ENCODE measurements around the gene RMI2. TPM values are rescaled to one million over a fixed set of nuclear protein-coding genes. Genes with fewer than 3 reads are reported as not detected.

RMI2 gene
- polyA plus RNA-seq, 2 donors = 9.1 to 11.3 TPM

DNA sequence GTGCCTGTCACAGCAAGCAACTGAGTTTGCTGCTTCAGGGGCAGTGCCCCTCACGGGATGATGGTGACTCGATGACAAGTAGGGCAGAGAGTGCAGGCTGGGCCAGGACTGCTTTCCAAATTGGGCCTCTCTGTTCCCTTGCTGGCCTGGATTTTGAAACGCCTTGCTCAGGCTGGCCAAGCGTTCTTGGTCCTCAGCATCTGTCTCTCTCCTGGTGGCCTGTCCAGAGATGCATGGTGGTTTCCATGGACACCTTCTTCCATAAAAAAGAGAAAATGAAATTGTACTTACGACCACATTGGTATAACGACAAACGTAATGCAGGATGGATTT lies 44.7 kb upstream of the RMI2 start:
- peaks cover 0 to 5% of the 10 kb centered on the region in 2 donors for H3K4me1 ChIP-seq (ENCODE audit: control insufficient read depth in 2 of 2, insufficient read depth in 2 of 2, low read length in 1 of 2)
- H3K27me3 ChIP-seq (ENCODE audit: control insufficient read depth in 1 of 2, insufficient read depth in 2 of 2, low read length in 2 of 2) = no peaks in the 10 kb centered on the region
- WGBS, 2 donors = 85 to 87% methylated on average over 7 of the region's 7 CpGs
- H3K4me3 ChIP-seq (ENCODE audit: low read depth in 1 of 2, low read length in 2 of 2) = no peak overlapping the region
- no peaks in the 10 kb centered on the region for H3K9me3 ChIP-seq (ENCODE audit: control insufficient read depth in 2 of 2, insufficient read depth in 1 of 2, low read depth in 1 of 2, low read length in 1 of 2)
- no peaks in the 10 kb centered on the region for H3K36me3 ChIP-seq (ENCODE audit: control insufficient read depth in 2 of 2, insufficient read depth in 2 of 2, low read length in 1 of 2)
- H3K27ac ChIP-seq (ENCODE audit: low read depth in 2 of 2, low read length in 1 of 2) = no peak overlapping the region

DNA sequence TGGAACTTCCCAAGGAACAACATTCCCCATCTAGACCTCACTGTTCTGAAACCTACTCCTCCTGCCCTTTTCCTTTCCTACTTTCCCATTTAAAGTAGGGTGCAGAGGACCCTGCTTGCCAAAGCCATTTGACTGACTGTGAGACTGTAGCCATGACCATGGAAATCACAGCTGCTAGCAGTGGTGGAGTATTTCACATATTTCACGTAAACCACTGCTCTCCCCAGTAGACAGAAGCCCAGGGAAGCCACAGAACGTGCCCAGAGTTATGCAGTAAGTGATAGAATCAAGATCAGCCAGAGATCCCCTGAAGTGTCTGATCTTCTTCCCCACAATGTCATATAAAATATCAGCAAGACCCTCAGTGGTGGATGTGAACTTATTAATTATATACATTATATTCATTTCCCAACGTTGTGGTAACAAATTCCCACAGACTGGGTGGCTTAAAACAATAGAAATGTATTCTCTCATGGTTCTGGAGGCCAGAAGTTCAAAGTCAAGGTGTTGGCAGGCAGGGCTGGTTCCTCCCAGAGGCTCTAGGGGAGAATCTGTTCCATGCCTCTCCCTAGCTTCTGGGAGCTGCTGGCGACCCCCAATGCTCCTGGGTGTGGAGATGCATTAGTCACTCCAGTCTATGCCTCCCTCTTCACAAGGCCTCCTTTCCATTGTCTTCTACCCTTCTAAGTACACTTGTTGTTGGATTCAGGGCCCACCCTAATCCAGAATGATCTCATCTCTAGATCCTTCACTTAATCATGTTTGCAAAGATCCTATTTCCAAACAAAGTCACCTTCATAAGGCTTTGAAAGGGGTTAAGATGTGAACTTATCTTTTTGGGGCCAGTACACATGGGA lies 43.4 kb upstream of the RMI2 start:
- 64 to 65% methylated on average over 4 of the region's 4 CpGs for WGBS, 2 donors
- no peak overlapping the region for H3K4me3 ChIP-seq (ENCODE audit: low read depth in 1 of 2, low read length in 2 of 2)
- H3K9me3 ChIP-seq (ENCODE audit: control insufficient read depth in 2 of 2, insufficient read depth in 1 of 2, low read depth in 1 of 2, low read length in 1 of 2) = no peaks in the 10 kb centered on the region
- no peaks in the 10 kb centered on the region for H3K27me3 ChIP-seq (ENCODE audit: control insufficient read depth in 1 of 2, insufficient read depth in 2 of 2, low read length in 2 of 2)
- no peak overlapping the region for H3K27ac ChIP-seq (ENCODE audit: low read depth in 2 of 2, low read length in 1 of 2)
- H3K4me1 ChIP-seq (ENCODE audit: control insufficient read depth in 2 of 2, insufficient read depth in 2 of 2, low read length in 1 of 2) = peaks cover 0 to 5% of the 10 kb centered on the region in 2 donors
- no peaks in the 10 kb centered on the region for H3K36me3 ChIP-seq (ENCODE audit: control insufficient read depth in 2 of 2, insufficient read depth in 2 of 2, low read length in 1 of 2)

DNA sequence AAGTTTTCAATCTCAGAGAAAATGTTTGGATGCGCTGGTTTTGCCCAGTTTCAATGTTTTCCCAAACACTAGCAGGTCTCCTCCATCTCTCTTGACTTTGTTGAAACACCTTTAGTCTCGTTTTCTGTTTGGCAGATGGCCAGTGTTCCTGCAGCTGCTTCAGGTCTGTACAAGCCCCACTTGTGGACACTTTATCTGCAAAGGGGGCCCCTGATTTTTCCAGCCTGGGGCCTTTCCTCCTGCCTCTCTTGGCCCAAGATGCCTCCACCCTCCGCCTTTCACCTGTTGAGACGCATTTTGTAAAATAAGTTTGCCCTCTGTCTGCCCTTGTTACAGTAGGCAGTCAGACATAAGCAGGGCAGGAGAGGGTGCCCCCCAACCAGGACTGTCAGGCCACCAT lies 42.3 kb upstream of the RMI2 start:
- Histone ChIP-seq H3K36me3 (ENCODE audit: control insufficient read depth in 2 of 2, insufficient read depth in 2 of 2, low read length in 1 of 2) (no peaks in the 10 kb centered on the region), H3K9me3 (ENCODE audit: control insufficient read depth in 2 of 2, insufficient read depth in 1 of 2, low read depth in 1 of 2, low read length in 1 of 2) (no peaks in the 10 kb centered on the region), H3K27ac (ENCODE audit: low read depth in 2 of 2, low read length in 1 of 2) (no peak overlapping the region), H3K4me1 (ENCODE audit: control insufficient read depth in 2 of 2, insufficient read depth in 2 of 2, low read length in 1 of 2) (peaks cover 0 to 2% of the 10 kb centered on the region in 2 donors), H3K4me3 (ENCODE audit: low read depth in 1 of 2, low read length in 2 of 2) (no peak overlapping the region), H3K27me3 (ENCODE audit: control insufficient read depth in 1 of 2, insufficient read depth in 2 of 2, low read length in 2 of 2) (no peaks in the 10 kb centered on the region)
- 62 to 70% methylated on average over 4 of the region's 4 CpGs for WGBS, 2 donors

DNA sequence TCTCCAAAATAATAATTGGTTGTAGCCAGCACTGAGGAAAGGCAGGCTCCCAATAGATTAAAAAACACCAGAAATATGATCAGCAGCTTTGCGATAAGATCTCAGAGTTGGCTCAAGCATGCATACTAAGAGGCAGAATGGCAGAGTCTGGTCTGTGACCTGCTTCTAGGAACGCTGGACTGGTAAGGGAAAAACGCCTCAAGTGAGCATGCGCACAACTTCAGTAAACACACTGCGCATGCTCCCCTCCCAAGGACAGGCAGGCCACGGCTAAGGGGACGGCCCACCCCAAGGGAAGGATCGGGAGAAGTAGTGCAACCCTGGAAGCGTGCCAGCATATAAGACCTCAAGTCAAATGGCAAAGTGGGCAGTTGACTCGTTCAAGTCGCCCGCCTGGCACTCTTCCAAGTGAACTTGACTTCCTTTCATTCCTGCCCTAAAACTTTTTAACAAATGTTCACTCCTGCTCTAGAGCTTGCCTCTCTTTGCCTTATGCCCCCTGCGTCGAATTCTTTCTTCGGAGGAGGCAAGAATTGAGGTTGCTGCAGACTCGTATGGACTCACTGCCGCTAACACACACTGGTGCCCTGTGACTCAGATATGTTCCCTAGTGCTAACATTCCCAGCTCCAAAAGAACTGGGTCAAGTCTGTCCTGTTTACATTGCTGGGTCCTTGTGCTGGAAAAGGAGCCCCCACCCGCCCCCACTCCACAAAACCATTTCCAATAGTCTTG lies 41.7 kb upstream of the RMI2 start:
- Histone ChIP-seq H3K4me1 (ENCODE audit: control insufficient read depth in 2 of 2, insufficient read depth in 2 of 2, low read length in 1 of 2) (peaks cover 0 to 2% of the 10 kb centered on the region in 2 donors), H3K4me3 (ENCODE audit: low read depth in 1 of 2, low read length in 2 of 2) (no peak overlapping the region), H3K9me3 (ENCODE audit: control insufficient read depth in 2 of 2, insufficient read depth in 1 of 2, low read depth in 1 of 2, low read length in 1 of 2) (no peaks in the 10 kb centered on the region), H3K36me3 (ENCODE audit: control insufficient read depth in 2 of 2, insufficient read depth in 2 of 2, low read length in 1 of 2) (no peaks in the 10 kb centered on the region), H3K27me3 (ENCODE audit: control insufficient read depth in 1 of 2, insufficient read depth in 2 of 2, low read length in 2 of 2) (no peaks in the 10 kb centered on the region), H3K27ac (ENCODE audit: low read depth in 2 of 2, low read length in 1 of 2) (no peak overlapping the region)
- WGBS, 2 donors = 61 to 69% methylated on average over 18 of the region's 18 CpGs

DNA sequence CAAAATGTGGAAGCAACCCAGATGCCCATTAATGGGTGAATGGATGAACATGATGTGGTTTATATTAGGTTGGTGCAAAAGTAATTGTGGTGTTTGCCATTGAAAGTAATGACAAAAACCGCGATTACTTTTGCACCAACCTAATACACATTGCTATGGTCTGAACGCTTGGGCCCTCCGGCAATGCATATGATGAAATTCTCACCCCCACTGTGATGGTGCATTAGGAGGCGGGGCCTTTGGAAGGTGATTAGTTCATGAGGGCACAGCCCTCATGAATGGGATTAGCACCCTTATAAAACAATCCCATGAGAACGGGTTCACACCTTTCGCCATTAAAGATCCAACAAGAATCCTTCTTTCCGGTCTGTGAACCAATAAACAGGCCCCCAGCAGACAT lies 38.9 kb upstream of the RMI2 start:
- WGBS, 2 donors = 90 to 92% methylated on average over 8 of the region's 8 CpGs
- peaks cover 0 to 2% of the 10 kb centered on the region in 2 donors for H3K4me1 ChIP-seq (ENCODE audit: control insufficient read depth in 2 of 2, insufficient read depth in 2 of 2, low read length in 1 of 2)
- no peaks in the 10 kb centered on the region for H3K36me3 ChIP-seq (ENCODE audit: control insufficient read depth in 2 of 2, insufficient read depth in 2 of 2, low read length in 1 of 2)
- no peaks in the 10 kb centered on the region for H3K9me3 ChIP-seq (ENCODE audit: control insufficient read depth in 2 of 2, insufficient read depth in 1 of 2, low read depth in 1 of 2, low read length in 1 of 2)
- no peak overlapping the region for H3K4me3 ChIP-seq (ENCODE audit: low read depth in 1 of 2, low read length in 2 of 2)
- no peak overlapping the region for H3K27ac ChIP-seq (ENCODE audit: low read depth in 2 of 2, low read length in 1 of 2)
- H3K27me3 ChIP-seq (ENCODE audit: control insufficient read depth in 1 of 2, insufficient read depth in 2 of 2, low read length in 2 of 2) = no peaks in the 10 kb centered on the region

DNA sequence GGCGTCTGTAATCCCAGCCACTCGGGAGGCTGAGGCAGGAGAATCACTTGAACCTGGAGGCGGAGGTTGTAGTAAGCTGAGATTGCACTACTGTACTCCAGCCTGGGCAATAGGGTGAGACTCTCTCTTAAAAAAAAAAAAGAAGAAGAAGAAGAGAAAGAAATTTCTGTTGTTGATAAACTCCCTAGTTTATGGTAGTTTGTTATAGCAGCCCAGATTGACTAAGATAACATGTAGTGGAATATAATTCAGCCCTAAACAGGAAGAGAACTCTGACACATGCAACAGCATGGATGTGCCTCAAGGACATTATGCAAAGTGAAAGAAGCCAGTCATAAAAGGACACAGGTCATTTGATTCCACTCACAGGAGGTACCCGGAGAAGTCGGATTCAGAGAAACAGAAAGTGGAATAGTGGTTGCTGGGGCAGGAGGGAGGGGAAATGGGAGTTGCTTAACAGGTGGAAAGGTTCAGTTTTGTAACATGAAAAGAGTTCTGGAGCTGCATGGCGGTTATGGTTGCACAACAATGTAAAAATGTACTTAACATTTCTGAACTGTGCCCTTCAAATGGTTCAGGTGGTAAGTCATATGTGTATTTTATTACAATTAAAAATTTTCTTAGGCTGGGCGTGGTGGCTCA lies 38.1 kb upstream of the RMI2 start:
- Histone ChIP-seq H3K27ac (ENCODE audit: low read depth in 2 of 2, low read length in 1 of 2) (no peak overlapping the region), H3K4me1 (ENCODE audit: control insufficient read depth in 2 of 2, insufficient read depth in 2 of 2, low read length in 1 of 2) (peaks cover 0 to 2% of the 10 kb centered on the region in 2 donors), H3K27me3 (ENCODE audit: control insufficient read depth in 1 of 2, insufficient read depth in 2 of 2, low read length in 2 of 2) (no peaks in the 10 kb centered on the region), H3K36me3 (ENCODE audit: control insufficient read depth in 2 of 2, insufficient read depth in 2 of 2, low read length in 1 of 2) (no peaks in the 10 kb centered on the region), H3K4me3 (ENCODE audit: low read depth in 1 of 2, low read length in 2 of 2) (no peak overlapping the region), H3K9me3 (ENCODE audit: control insufficient read depth in 2 of 2, insufficient read depth in 1 of 2, low read depth in 1 of 2, low read length in 1 of 2) (no peaks in the 10 kb centered on the region)
- 74 to 75% methylated on average over 7 of the region's 7 CpGs for WGBS, 2 donors

DNA sequence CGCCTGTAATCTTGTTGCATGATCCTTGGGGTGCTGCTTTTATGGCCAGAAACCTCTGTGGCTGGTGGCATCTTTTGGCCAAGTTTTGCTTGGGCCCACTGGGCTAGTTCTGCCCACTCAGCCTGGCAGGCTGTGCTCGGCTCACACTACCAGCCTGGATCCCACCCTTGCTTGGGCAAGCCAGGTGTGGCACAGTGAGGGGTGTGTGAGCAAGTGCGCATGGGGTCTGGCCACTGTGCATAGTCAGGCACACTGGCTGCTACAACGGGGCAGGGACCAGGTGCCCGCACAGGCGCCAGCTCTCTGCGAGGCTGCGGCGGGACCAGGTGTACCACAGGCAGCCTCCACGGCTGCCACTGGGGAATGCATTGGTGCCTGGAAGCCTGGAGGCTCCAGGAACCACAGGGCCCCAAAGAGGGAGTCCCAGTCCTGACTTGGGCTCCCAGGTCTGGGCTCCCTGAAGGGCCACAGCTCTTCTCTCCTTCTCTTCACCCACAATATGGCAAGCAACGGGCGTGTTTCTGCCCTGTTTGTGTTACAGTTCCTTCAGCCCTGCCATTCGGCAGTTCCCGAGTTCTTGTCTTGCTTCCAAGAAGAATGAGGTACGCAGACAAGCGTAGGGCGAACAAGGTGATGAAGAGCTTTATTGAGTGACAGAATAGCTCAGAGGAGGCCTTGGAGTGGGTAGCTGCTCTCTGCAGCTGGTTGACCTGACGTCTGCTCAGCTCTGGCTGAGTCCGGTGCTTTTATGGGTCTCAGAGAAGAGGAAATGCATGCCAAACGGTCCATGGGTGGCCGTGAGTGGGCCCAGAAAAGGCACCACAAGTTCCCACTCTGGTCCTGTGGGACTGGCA lies 37.4 kb upstream of the RMI2 start:
- no peak overlapping the region for H3K27ac ChIP-seq (ENCODE audit: low read depth in 2 of 2, low read length in 1 of 2)
- H3K36me3 ChIP-seq (ENCODE audit: control insufficient read depth in 2 of 2, insufficient read depth in 2 of 2, low read length in 1 of 2) = no peaks in the 10 kb centered on the region
- peaks cover 0 to 5% of the 10 kb centered on the region in 2 donors for H3K4me1 ChIP-seq (ENCODE audit: control insufficient read depth in 2 of 2, insufficient read depth in 2 of 2, low read length in 1 of 2)
- WGBS, 2 donors = 89 to 91% methylated on average over 21 of the region's 21 CpGs
- no peaks in the 10 kb centered on the region for H3K27me3 ChIP-seq (ENCODE audit: control insufficient read depth in 1 of 2, insufficient read depth in 2 of 2, low read length in 2 of 2)
- no peak overlapping the region for H3K4me3 ChIP-seq (ENCODE audit: low read depth in 1 of 2, low read length in 2 of 2)
- H3K9me3 ChIP-seq (ENCODE audit: control insufficient read depth in 2 of 2, insufficient read depth in 1 of 2, low read depth in 1 of 2, low read length in 1 of 2) = no peaks in the 10 kb centered on the region

DNA sequence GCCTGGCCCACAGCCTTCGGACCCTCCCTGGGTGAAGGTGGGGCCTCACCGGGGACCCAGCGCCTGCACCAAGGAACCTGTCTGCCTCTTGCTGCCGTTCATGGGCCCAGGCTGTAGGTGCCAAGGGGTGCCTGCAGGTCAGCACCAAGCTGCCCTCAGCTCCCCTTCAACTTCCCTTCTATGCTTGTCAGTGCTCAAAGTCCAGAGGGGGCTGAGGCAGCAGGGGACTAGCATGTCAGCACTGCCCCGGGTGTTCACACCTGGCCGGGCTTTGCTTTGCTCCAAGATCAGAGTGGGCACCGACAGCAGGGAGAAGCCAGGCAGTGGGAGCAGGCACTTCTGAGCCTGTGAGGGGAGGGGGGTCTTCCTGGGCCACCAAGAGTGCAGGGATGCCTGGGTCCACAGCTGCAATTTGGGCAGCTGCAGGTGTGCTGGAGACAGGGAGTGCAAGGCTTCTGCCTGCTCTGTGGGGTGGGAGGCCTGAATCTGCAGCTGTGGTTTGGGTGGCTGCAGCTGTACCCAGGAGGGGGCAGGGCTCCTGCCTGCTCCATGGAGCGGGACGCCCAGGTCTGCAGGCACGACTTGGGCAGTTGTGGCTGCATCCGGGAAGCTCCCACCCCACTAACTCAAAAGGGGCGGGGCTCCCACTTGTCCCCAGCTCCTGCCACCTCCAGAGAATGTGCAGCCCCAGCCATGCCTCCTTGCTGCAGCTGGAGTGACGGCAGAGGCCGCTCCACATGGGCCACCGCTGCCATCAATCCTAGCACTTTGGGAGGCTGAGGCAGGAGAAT lies 36.6 kb upstream of the RMI2 start:
- Histone ChIP-seq H3K4me1 (ENCODE audit: control insufficient read depth in 2 of 2, insufficient read depth in 2 of 2, low read length in 1 of 2) (peaks cover 0 to 5% of the 10 kb centered on the region in 2 donors), H3K4me3 (ENCODE audit: low read depth in 1 of 2, low read length in 2 of 2) (no peak overlapping the region), H3K27ac (ENCODE audit: low read depth in 2 of 2, low read length in 1 of 2) (no peak overlapping the region), H3K36me3 (ENCODE audit: control insufficient read depth in 2 of 2, insufficient read depth in 2 of 2, low read length in 1 of 2) (no peaks in the 10 kb centered on the region), H3K27me3 (ENCODE audit: control insufficient read depth in 1 of 2, insufficient read depth in 2 of 2, low read length in 2 of 2) (no peaks in the 10 kb centered on the region), H3K9me3 (ENCODE audit: control insufficient read depth in 2 of 2, insufficient read depth in 1 of 2, low read depth in 1 of 2, low read length in 1 of 2) (no peaks in the 10 kb centered on the region)
- 68 to 71% methylated on average over 15 of the region's 15 CpGs for WGBS, 2 donors

All from esophagus (tissue), 2 donors.